Activated T-cell treated with anti-CD3 and anti-CD28 coated beads, Interleukin-2, amount 50 U/mL, for 4 hours (primary cell): Measurements from ENCODE around the gene SLC24A1. TPM values are rescaled to one million over a fixed set of nuclear protein-coding genes. Genes with fewer than 3 reads are reported as not detected.

Experiments used
- ATAC-seq, 2 donors: fragments of 200-7000 bp; cut with Tn5 transposase; one replicate each; pipeline ENCODE4 v1.10.0; 2021
- DNase-seq: peaks from one replicate; pipeline ENCODE4 v3.0.0-alpha.2; 2020
- H3K27me3 Mint-ChIP-seq: one replicate; pipeline ENCODE4 v1.8.0; 2021; ENCODE audit warnings: low read depth, mixed read lengths
- H3K36me3 Mint-ChIP-seq: one replicate; pipeline ENCODE4 v1.8.0; 2022; ENCODE audit warnings: mixed read lengths; ENCODE audit not compliant: insufficient read depth
- H3K4me1 Mint-ChIP-seq: one replicate; pipeline ENCODE4 v1.8.0; 2021; ENCODE audit warnings: low read depth, mixed read lengths
- H3K4me3 Mint-ChIP-seq: one replicate; pipeline ENCODE4 v1.8.0; 2021; ENCODE audit warnings: mild to moderate bottlenecking, moderate library complexity, mixed read lengths
- H3K9me3 Mint-ChIP-seq: one replicate; pipeline ENCODE4 v1.8.0; 2021; ENCODE audit warnings: mixed read lengths
- total RNA-seq, 3 donors: library from RNA; stranded (reverse); gene quantifications; one replicate each; pipeline ENCODE4 v1.2.1, GENCODE V29; 2021

Gene SLC24A1
- total RNA-seq, 3 donors from 2014 or later, result 3.2 to 3.4 (median 3.3) TPM

GRCh38 chr15:65695081-65695480, 73.3 kb downstream of the SLC24A1 start:
- no peaks in the 10 kb centered on the region for H3K9me3 Mint-ChIP-seq
- ATAC-seq (no peak), DNase-seq (no peak)
- peaks cover 46% of the 10 kb centered on the region for H3K36me3 Mint-ChIP-seq
- no peaks in the 10 kb centered on the region for H3K27me3 Mint-ChIP-seq
- H3K4me1 Mint-ChIP-seq, result no peaks in the 10 kb centered on the region
- H3K4me3 Mint-ChIP-seq, result no peak overlapping the region

Other genes with a start within 250 kb of the SLC24A1 start
- gene IGDCC3, start 243.9 kb upstream of the SLC24A1 start, total RNA-seq, result under 1 TPM in 1 of 3 donors, not detected in 2; 0.10 TPM
- gene IGDCC4, start 199.0 kb upstream of the SLC24A1 start, total RNA-seq, result under 1 TPM; 0.66 to 0.98 (median 0.95) TPM
- 10 to 100 TPM; 27.4 to 30.3 (median 29.0) TPM for gene DPP8, start 104.2 kb upstream of the SLC24A1 start, total RNA-seq
- gene HACD3, start 91.5 kb upstream of the SLC24A1 start, total RNA-seq, result 10 to 100 TPM; 44.0 to 53.9 (median 45.9) TPM
- 10 to 100 TPM; 58.1 to 65.6 (median 64.4) TPM for gene INTS14, start 10.8 kb upstream of the SLC24A1 start, total RNA-seq
- 10 to 100 TPM; 24.2 to 26.0 (median 25.0) TPM for gene DENND4A, start 170.4 kb downstream of the SLC24A1 start, total RNA-seq
- 100 to 1,000 TPM; 127 to 139 (median 136) TPM for gene RAB11A, start 247.6 kb downstream of the SLC24A1 start, total RNA-seq